ENCODE measurements around the gene PIAS1.
"Not testable (repeated sequence)": the region's sequence is repeated elsewhere in the genome, so short reads cannot be mapped to it uniquely, and the experiment has no call there.

Gene PIAS1

DNA sequence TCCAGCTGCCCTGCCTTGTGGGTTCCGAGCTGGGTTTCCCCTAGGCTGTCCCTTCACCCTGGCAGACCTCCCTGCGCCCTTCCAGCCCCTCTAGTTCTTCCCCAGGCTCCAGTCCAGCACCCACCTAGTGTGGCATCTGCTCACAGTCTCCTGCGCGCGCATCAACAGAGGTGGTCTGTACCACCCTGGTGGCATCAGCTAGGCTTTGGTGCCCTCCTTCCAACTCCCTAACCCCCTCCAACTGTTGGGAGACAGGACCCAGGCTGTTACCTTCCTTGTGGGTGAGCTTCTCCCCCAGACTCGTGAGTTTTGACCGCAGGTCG is 143.0 kb downstream of the PIAS1 start:
- Histone ChIP-seq H3K4me3 (ENCODE audit: low read length) (no peak overlapping the region), H3K36me3 (ENCODE audit: control insufficient read depth, insufficient read depth, low read length, severe bottlenecking) (peaks cover 15% of the 10 kb centered on the region), H3K4me1 (ENCODE audit: control insufficient read depth, insufficient read depth, low read length) (peaks cover 7% of the 10 kb centered on the region), H3K9ac (ENCODE audit: low read length) (no peak overlapping the region), H3K27me3 (replicated peaks; ENCODE audit: control insufficient read depth, insufficient read depth, low read length) (no peaks in the 10 kb centered on the region), H3K9me3 (ENCODE audit: control insufficient read depth, low read length) (no peaks in the 10 kb centered on the region)
- no peak for DNase-seq (ENCODE audit: low read depth)

DNA sequence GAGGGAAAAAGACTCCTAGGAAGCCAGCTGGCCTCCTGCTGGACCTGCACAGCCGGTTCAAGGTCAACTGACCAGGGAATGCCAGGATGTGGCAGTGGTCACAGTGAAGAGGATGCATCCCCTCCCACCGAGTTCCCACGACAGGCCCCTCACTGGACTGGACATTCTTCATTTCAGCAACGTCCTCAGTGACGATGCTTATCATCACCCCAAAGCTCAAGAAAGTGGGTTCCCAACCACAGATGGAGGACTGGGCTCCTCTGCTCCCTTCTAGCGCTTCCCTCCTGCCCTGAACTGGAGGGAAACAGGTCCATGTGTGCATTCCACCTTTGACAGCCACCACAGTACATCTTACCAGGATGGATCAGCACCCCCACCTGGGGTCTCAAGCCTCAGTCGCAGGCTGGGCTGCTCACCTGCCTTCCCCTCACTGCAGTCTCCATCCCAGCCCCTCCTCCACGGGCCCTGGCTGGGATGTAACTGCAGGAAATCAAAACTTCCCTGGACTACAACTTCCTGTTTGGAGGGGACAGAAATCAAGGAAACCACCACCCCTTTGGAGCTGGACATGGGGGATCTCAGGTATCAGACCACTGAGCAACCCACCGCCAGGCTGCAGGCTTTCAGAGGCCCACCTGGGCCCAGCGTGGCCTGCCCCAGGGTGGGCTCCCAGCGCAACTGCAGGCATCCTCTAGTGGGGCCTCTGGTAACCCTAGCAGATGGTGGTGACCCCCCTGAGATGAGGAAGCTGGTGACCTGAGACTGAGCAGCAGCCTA is 143.7 kb downstream of the PIAS1 start:
- no peak overlapping the region for H3K9ac ChIP-seq (ENCODE audit: low read length)
- H3K4me1 ChIP-seq (ENCODE audit: control insufficient read depth, insufficient read depth, low read length), result peaks cover 7% of the 10 kb centered on the region
- H3K9me3 ChIP-seq (ENCODE audit: control insufficient read depth, low read length), result no peaks in the 10 kb centered on the region
- no peak overlapping the region for H3K4me3 ChIP-seq (ENCODE audit: low read length)
- no peak for DNase-seq (ENCODE audit: low read depth)
- H3K36me3 ChIP-seq (ENCODE audit: control insufficient read depth, insufficient read depth, low read length, severe bottlenecking), result peaks cover 8% of the 10 kb centered on the region
- H3K27me3 ChIP-seq (replicated peaks; ENCODE audit: control insufficient read depth, insufficient read depth, low read length), result no peaks in the 10 kb centered on the region

DNA sequence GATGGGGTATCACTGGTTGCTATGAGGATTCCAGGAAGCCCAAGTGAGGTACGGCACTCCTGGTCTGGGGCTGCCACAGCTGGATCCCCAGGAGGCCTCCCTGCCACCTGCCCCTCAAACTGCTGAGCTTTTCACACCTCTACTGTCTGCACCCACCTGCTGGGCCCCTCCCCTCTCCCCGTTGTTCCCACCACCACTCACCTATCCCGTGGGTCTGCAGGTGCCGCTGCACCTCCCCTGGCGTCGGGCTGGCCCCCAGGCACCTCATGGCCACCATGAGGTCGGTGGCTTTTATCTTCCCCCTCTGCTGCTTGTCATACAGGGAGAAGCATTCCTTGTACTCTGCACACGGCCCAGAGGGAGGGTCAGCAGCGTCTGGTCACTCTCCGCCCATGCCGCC is 145.2 kb downstream of the PIAS1 start:
- no peaks in the 10 kb centered on the region for H3K27me3 ChIP-seq (replicated peaks; ENCODE audit: control insufficient read depth, insufficient read depth, low read length)
- H3K4me1 ChIP-seq (ENCODE audit: control insufficient read depth, insufficient read depth, low read length), result peaks cover 7% of the 10 kb centered on the region
- no peaks in the 10 kb centered on the region for H3K9me3 ChIP-seq (ENCODE audit: control insufficient read depth, low read length)
- no peak for DNase-seq (ENCODE audit: low read depth)
- H3K4me3 ChIP-seq (ENCODE audit: low read length), result no peak overlapping the region
- no peaks in the 10 kb centered on the region for H3K36me3 ChIP-seq (ENCODE audit: control insufficient read depth, insufficient read depth, low read length, severe bottlenecking)
- no peak overlapping the region for H3K9ac ChIP-seq (ENCODE audit: low read length)

DNA sequence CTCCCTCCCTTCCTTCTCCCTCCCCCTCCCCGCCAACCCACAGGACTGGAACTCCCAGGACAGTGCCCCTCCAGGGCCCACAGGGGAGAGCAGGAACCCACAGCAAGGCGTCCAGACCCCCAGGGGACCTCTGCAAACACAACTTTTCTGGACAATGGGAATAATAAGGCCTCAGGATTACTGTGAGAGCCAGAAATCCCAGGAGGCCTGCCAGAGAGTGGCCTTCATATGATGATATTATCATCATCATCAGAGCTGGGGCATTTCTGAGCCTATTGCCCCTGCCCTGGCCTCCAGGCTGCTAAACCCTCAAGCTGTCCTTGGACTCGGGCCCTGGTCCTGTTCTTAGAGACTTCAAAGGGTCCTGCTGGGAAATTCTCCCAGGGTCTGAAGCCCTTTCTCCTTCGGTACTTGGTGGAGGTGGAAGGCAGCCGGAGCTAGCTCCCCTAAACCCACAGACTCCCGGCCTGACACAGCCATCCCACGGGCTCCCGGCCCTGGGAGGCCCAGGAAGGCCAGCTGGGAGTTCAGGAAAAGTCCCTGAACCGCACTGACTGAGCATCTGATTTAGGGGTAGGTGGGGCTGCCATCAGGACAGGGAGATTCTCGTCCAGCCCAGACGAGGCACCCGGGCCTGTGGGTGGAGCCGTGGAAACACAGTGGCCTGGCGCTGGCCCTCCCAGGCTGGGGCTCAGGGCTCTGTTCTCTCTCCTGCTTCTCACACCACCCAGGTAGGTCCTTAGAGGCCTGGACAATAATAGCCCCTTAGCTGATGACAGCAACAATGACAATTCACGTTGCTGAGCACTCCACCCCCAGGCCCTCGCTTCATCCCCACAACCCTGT is 146.1 kb downstream of the PIAS1 start:
- peaks cover 13% of the 10 kb centered on the region for H3K4me1 ChIP-seq (ENCODE audit: control insufficient read depth, insufficient read depth, low read length)
- H3K9me3 ChIP-seq (ENCODE audit: control insufficient read depth, low read length), result no peaks in the 10 kb centered on the region
- no peak for DNase-seq (ENCODE audit: low read depth)
- no peaks in the 10 kb centered on the region for H3K36me3 ChIP-seq (ENCODE audit: control insufficient read depth, insufficient read depth, low read length, severe bottlenecking)
- no peak overlapping the region for H3K4me3 ChIP-seq (ENCODE audit: low read length)
- H3K9ac ChIP-seq (ENCODE audit: low read length), result peak overlapping the region; percentile 46
- no peaks in the 10 kb centered on the region for H3K27me3 ChIP-seq (replicated peaks; ENCODE audit: control insufficient read depth, insufficient read depth, low read length)

DNA sequence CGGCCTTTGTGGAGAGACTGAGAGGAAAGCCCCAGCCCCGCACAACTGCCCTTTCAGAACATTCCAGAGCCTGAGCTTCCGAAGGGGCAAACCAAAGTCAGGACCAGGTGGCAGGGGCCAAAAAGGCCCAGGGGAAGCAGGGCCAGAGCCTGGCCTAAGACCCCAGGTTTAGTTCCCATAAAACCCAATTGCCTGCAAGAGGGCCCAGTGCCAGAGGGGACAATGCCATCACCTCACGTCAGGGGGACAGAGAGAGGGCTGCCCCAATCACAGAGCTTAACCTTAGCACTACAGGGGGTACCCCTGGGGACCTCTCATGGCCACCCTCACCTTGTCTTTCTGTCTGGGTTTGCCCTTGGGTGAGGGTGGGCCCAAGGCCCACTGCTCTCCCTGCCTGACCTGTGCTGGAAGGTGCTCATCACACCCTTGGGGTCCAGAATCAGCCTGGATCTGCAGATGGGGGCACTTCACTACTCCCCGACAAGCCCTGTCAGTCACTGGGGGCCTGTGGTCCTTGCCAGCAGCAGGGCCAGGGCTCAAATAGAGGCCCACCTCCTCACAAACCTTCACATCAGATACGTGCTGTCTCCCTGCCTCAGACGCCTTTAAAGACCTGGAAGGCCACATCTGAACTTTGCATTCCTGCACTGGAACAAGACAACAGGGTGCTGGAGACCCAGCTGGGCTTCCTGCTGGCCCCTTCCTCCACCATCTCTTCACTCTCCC is 147.2 kb downstream of the PIAS1 start:
- peaks cover 16% of the 10 kb centered on the region for H3K4me1 ChIP-seq (ENCODE audit: control insufficient read depth, insufficient read depth, low read length)
- H3K36me3 ChIP-seq (ENCODE audit: control insufficient read depth, insufficient read depth, low read length, severe bottlenecking), result no peaks in the 10 kb centered on the region
- no peaks in the 10 kb centered on the region for H3K9me3 ChIP-seq (ENCODE audit: control insufficient read depth, low read length)
- DNase-seq (ENCODE audit: low read depth), result no peak
- no peak overlapping the region for H3K9ac ChIP-seq (ENCODE audit: low read length)
- no peak overlapping the region for H3K4me3 ChIP-seq (ENCODE audit: low read length)
- no peaks in the 10 kb centered on the region for H3K27me3 ChIP-seq (replicated peaks; ENCODE audit: control insufficient read depth, insufficient read depth, low read length)

DNA sequence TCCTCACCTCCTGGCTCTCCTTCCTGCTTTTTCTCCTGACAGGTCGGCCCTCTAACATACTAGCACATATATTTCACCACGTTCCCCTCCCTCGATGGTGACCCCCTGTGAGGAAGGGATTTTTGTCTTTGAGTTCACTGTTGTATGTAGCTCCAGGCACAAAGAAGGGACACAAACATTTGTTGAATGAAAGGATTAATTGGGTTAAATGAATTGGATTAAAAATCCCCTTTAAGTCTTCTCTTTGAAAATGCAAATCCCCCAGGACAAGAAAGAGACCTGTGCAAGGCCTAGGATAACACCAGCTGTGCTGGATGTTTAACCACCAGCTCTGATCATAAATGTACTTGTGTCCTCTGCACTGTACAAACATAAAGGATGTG is 147.8 kb downstream of the PIAS1 start:
- H3K27me3 ChIP-seq (replicated peaks; ENCODE audit: control insufficient read depth, insufficient read depth, low read length), result no peaks in the 10 kb centered on the region
- no peak for DNase-seq (ENCODE audit: low read depth)
- no peak overlapping the region for H3K4me3 ChIP-seq (ENCODE audit: low read length)
- H3K36me3 ChIP-seq (ENCODE audit: control insufficient read depth, insufficient read depth, low read length, severe bottlenecking), result no peaks in the 10 kb centered on the region
- H3K9me3 ChIP-seq (ENCODE audit: control insufficient read depth, low read length), result no peaks in the 10 kb centered on the region
- H3K4me1 ChIP-seq (ENCODE audit: control insufficient read depth, insufficient read depth, low read length), result peaks cover 16% of the 10 kb centered on the region
- no peak overlapping the region for H3K9ac ChIP-seq (ENCODE audit: low read length)

DNA sequence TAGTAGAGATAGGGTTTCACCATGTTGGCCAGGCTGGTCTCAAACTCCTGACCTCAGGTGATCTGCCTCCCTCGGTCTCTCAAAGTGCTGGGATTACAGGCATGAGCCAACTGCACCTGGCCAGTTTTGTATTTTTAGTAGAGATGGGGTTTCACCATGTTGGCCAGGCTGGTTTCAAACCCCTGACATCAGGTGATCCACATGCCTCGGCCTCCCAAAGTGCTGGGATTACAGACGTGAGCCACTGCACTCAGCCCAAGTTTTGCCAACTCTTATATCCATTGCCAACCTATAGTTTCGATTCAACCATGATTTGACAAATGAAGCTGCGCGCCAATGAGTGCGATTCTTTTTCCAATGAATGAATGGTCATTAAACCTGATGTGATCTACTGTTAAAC is 148.9 kb downstream of the PIAS1 start:
- H3K4me1 ChIP-seq (ENCODE audit: control insufficient read depth, insufficient read depth, low read length), result peaks cover 16% of the 10 kb centered on the region
- H3K4me3 ChIP-seq (ENCODE audit: low read length), result not testable (repeated sequence)

DNA sequence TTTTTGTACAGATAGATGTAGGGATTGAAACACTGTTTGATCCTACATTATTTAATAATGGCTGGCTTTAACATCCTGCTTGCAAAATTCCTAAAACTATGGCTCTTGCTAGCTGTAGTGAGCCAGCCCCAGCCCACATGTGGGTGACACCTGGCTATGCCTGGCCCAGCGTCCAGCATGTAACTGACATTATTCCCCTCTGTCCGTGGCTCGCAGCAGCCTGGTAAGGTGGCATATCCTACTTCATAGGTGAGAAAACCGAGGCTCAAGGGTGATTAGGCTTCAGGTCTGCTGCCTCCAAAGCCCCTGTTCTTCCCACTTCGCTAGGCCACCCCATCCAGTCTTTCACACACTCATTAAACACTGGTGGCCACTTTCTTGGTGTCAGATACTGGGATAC is 149.4 kb downstream of the PIAS1 start:
- peaks cover 16% of the 10 kb centered on the region for H3K4me1 ChIP-seq (ENCODE audit: control insufficient read depth, insufficient read depth, low read length)
- DNase-seq (ENCODE audit: low read depth), result no peak

More for the DNA sequence above, 148.9 kb downstream of the PIAS1 start:
- H3K27me3 ChIP-seq (replicated peaks; ENCODE audit: control insufficient read depth, insufficient read depth, low read length); H3K9me3 ChIP-seq (ENCODE audit: control insufficient read depth, low read length); DNase-seq (ENCODE audit: low read depth); H3K36me3 ChIP-seq (ENCODE audit: control insufficient read depth, insufficient read depth, low read length, severe bottlenecking); H3K9ac ChIP-seq (ENCODE audit: low read length): not testable (repeated sequence)

DNA sequence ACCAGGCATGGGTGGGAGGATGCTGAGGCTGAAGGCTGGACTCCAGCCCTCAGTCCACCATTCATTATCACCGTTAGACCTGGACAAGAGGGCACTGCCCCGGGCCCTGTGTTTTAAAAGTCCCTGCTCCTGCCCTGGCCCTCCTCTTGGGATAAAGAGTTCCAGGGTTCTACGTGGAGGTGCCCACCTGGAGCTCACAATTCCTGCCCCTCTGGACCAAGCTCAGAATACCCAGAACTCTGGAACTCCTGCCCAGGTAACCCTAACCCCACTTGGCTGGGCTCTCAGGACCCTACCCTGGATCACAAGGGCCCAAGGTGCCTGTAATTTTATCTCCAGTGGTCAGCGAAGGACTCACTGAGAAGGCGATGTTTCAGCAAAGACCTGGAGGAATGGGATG is 149.8 kb downstream of the PIAS1 start:
- no peak overlapping the region for H3K4me3 ChIP-seq (ENCODE audit: low read length)

More for the DNA sequence above, 149.4 kb downstream of the PIAS1 start:
- H3K9ac ChIP-seq (ENCODE audit: low read length), result no peak overlapping the region
- no peak overlapping the region for H3K4me3 ChIP-seq (ENCODE audit: low read length)
- no peaks in the 10 kb centered on the region for H3K27me3 ChIP-seq (replicated peaks; ENCODE audit: control insufficient read depth, insufficient read depth, low read length)
- H3K36me3 ChIP-seq (ENCODE audit: control insufficient read depth, insufficient read depth, low read length, severe bottlenecking), result no peaks in the 10 kb centered on the region
- no peaks in the 10 kb centered on the region for H3K9me3 ChIP-seq (ENCODE audit: control insufficient read depth, low read length)

DNA sequence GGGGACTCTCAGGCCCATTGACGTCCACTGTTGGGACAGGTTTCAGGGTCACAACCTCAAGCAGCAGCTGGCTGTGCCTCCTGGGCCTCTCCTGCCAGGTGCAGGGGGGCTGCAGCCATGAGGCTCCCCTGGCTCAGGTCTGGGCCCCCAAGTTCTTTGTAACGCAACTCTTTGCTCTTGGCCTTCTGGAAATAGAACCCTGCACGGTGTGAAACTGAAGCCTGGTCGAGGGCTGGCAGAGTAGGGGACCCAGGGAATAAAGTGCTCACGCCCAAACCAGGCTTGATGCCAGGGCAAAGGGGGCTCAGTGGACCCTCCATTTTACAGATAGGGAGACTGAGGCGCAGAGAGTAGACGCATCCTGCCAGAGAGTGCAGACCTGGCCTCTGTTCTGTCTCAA is 150.2 kb downstream of the PIAS1 start:
- Histone ChIP-seq H3K9me3 (ENCODE audit: control insufficient read depth, low read length) (no peaks in the 10 kb centered on the region), H3K4me1 (ENCODE audit: control insufficient read depth, insufficient read depth, low read length) (peaks cover 16% of the 10 kb centered on the region), H3K36me3 (ENCODE audit: control insufficient read depth, insufficient read depth, low read length, severe bottlenecking) (no peaks in the 10 kb centered on the region), H3K27me3 (replicated peaks; ENCODE audit: control insufficient read depth, insufficient read depth, low read length) (no peaks in the 10 kb centered on the region), H3K9ac (ENCODE audit: low read length) (no peak overlapping the region), H3K4me3 (ENCODE audit: low read length) (no peak overlapping the region)
- DNase-seq (ENCODE audit: low read depth), result no peak

More for the DNA sequence above, 149.8 kb downstream of the PIAS1 start:
- Histone ChIP-seq H3K27me3 (replicated peaks; ENCODE audit: control insufficient read depth, insufficient read depth, low read length) (no peaks in the 10 kb centered on the region), H3K36me3 (ENCODE audit: control insufficient read depth, insufficient read depth, low read length, severe bottlenecking) (no peaks in the 10 kb centered on the region), H3K9ac (ENCODE audit: low read length) (no peak overlapping the region), H3K4me1 (ENCODE audit: control insufficient read depth, insufficient read depth, low read length) (peaks cover 16% of the 10 kb centered on the region), H3K9me3 (ENCODE audit: control insufficient read depth, low read length) (no peaks in the 10 kb centered on the region)
- no peak for DNase-seq (ENCODE audit: low read depth)
